K562 (cell line): Measurements from ENCODE around the gene RNGTT. TPM values are rescaled to one million over a fixed set of nuclear protein-coding genes. Genes with fewer than 3 reads are reported as not detected.

ENCODE experiments used
- ATAC-seq: fragments of 200-7000 bp; cut with Tn5 transposase; 3 replicates; pipeline ENCODE4 v1.9.1; 2020; ENCODE audit warnings: moderate library complexity
- BruUV-seq: library from RNA; stranded (reverse); fragments of 400-500 nt; replicated peaks from 2 replicates; lab custom pipeline; 2021; lab: Mats Ljungman, UMichigan
- CTCF ChIA-PET: fragments of 300-600 bp; formaldehyde crosslinking; extraction: SDS; loops from one replicate; lab custom pipeline; 2021; ENCODE audit warnings: low intra/inter-chr PET ratio; lab: Yijun Ruan, JAX
- POLR2A ChIA-PET: fragments of 300-600, 350-650 bp; sonication (Branson Sonifier 250); formaldehyde crosslinking; extraction: SDS; loops from one replicate; lab custom pipeline; 2021; ENCODE audit warnings: antibody characterized with exemption, inconsistent platforms; lab: Yijun Ruan, JAX
- DNase-seq, 4 experiments: peaks; one replicate each; pipeline versions ENCODE4 v3.0.0 to v3.0.0-alpha.2; 2011 to 2018; ENCODE audit warnings: low spot score in 3 of 4, mixed read lengths in 3 of 4; ENCODE audit errors: extremely low read depth in 1 of 4
- FAIRE-seq: peaks from 2 replicates; lab custom pipeline; 2011; peaks lifted over from hg19 to GRCh38; lab: Jason Lieb, UNC
- H2AFZ ChIP-seq: 2 replicates; pipeline ENCODE4 v1.6.0; 2011; ENCODE audit warnings: low read depth, low read length, control low read depth, inconsistent platforms
- H3K27ac ChIP-seq: fragments of 200-600 bp; 3 replicates; pipeline ENCODE4 v1.8.0; 2011; ENCODE audit warnings: low read depth, mild to moderate bottlenecking, control low read depth, inconsistent platforms, low read length, moderate library complexity, mixed read lengths; ENCODE audit errors: extremely low read depth
- H3K27me3 ChIP-seq, 2 experiments: fragments of 300-600 bp in 1 of 2; 2 replicates in 1 of 2; 3 replicates in 1 of 2; pipeline versions ENCODE4 v1.6.0 to v1.8.0; 2011; ENCODE audit warnings: inconsistent platforms in 2 of 2, low read length in 2 of 2, mild to moderate bottlenecking in 1 of 2, mixed read lengths in 1 of 2, moderate library complexity in 1 of 2; ENCODE audit not compliant: control insufficient read depth in 2 of 2, insufficient read depth in 2 of 2
- H3K36me3 ChIP-seq: fragments of 300-600 bp; 3 replicates; pipeline ENCODE4 v1.8.0; 2011; ENCODE audit warnings: mild to moderate bottlenecking, low read length, inconsistent platforms; ENCODE audit not compliant: control insufficient read depth, insufficient read depth
- H3K4me1 ChIP-seq, 2 experiments: fragments of 200-600 bp in 1 of 2; replicated peaks in 1 of 2; 2 replicates in 1 of 2; 3 replicates in 1 of 2; pipeline versions ENCODE4 v1.5.1 to v1.8.0; 2011; ENCODE audit warnings: inconsistent platforms in 2 of 2, low read length in 2 of 2, mild to moderate bottlenecking in 1 of 2, mixed read lengths in 1 of 2, moderate library complexity in 1 of 2; ENCODE audit not compliant: control insufficient read depth in 2 of 2, insufficient read depth in 2 of 2
- H3K4me2 ChIP-seq: 2 replicates; pipeline ENCODE4 v1.6.1; 2011; ENCODE audit warnings: low read length, control low read depth, inconsistent platforms, mixed read lengths; ENCODE audit not compliant: insufficient read depth
- H3K4me3 ChIP-seq: fragments of 200-600 bp; sonication (generic), shearing (Covaris generic); 2 replicates; pipeline ENCODE4 v1.5.1; 2016; ENCODE audit warnings: control low read depth, inconsistent platforms
- H3K79me2 ChIP-seq: fragments of 200-600 bp; 3 replicates; pipeline ENCODE4 v1.8.0; 2011; ENCODE audit warnings: low read length, inconsistent platforms; ENCODE audit not compliant: control insufficient read depth, insufficient read depth
- H3K9ac ChIP-seq, 2 experiments: 2 replicates each; pipeline versions ENCODE4 v1.6.0 to v1.6.1; 2011; ENCODE audit warnings: low read depth in 2 of 2, low read length in 2 of 2, control low read depth in 1 of 2, inconsistent platforms in 1 of 2, mild to moderate bottlenecking in 1 of 2, mixed read lengths in 1 of 2; ENCODE audit not compliant: insufficient read depth in 1 of 2
- H3K9me1 ChIP-seq: one replicate; pipeline ENCODE4 v1.6.0; 2011; ENCODE audit warnings: inconsistent platforms, mild to moderate bottlenecking, low read length, moderate library complexity; ENCODE audit not compliant: control insufficient read depth, insufficient read depth
- H3K9me3 ChIP-seq: replicated peaks from 2 replicates; pipeline ENCODE4 v1.5.1; 2011; ENCODE audit warnings: low read depth, low read length, inconsistent platforms; ENCODE audit not compliant: control insufficient read depth, insufficient read depth
- H4K20me1 ChIP-seq: replicated peaks from 2 replicates; pipeline ENCODE4 v1.6.1; 2011; ENCODE audit warnings: low read length, inconsistent platforms, mixed read lengths; ENCODE audit not compliant: control insufficient read depth, insufficient read depth
- CBFB ChIP-seq: sonication (generic); formaldehyde crosslinking; IDR thresholded peaks from 2 replicates; pipeline ENCODE4 v1.4.0; 2020; ENCODE audit warnings: mild to moderate bottlenecking, missing genetic modification reagents
- IFI16 ChIP-seq: fragments of 250-450 bp; sonication (Bioruptor Pico); IDR thresholded peaks from 2 replicates; pipeline ENCODE4 v2.1.2; 2022; ENCODE audit warnings: mild to moderate bottlenecking, inconsistent platforms
- MEF2A ChIP-seq: IDR thresholded peaks from 2 replicates; pipeline ENCODE4 v1.6.1; 2011; ENCODE audit warnings: low read depth, mild to moderate bottlenecking, low read length, moderate library complexity; ENCODE audit not compliant: control insufficient read depth
- MXI1 ChIP-seq: IDR thresholded peaks from 2 replicates; pipeline ENCODE4 v1.6.1; 2011; ENCODE audit warnings: low read depth, mild to moderate bottlenecking, improper control_type of control experiment, low read length
- NFE2L1 ChIP-seq: fragments of 450-650 bp; IDR thresholded peaks from 2 replicates; pipeline ENCODE4 v1.6.1; 2016; ENCODE audit warnings: missing genetic modification characterization, low read depth, mild to moderate bottlenecking, missing compliant biosample characterization, moderate library complexity, borderline replicate concordance
- PHTF2 ChIP-seq: fragments of 250-450 bp; sonication (Bioruptor Pico); IDR thresholded peaks from 2 replicates; pipeline ENCODE4 v1.5.0; 2021; ENCODE audit warnings: mild to moderate bottlenecking
- RAD21 ChIP-seq, 2 experiments: fragments of 250-450 bp in 1 of 2; fragments of 450-650 bp in 1 of 2; sonication (Bioruptor Pico) in 1 of 2; formaldehyde crosslinking in 1 of 2; IDR thresholded peaks in 1 of 2; conservative IDR thresholded peaks in 1 of 2; 2 replicates each; pipeline versions ENCODE4 v1.4.0 to v1.8.0; 2020 to 2022; ENCODE audit warnings: mild to moderate bottlenecking in 2 of 2, moderate library complexity in 1 of 2
- SMARCC2 ChIP-seq: fragments of 450-650 bp; IDR thresholded peaks from 2 replicates; pipeline ENCODE4 v1.6.1; 2017; ENCODE audit warnings: antibody characterized with exemption, moderate library complexity, mild to moderate bottlenecking, low read depth
- SMC3 ChIP-seq: conservative IDR thresholded peaks from 2 replicates; pipeline ENCODE4 v1.6.1; 2011; ENCODE audit warnings: low read depth, low read length, improper control_type of control experiment; ENCODE audit not compliant: insufficient read depth
- ZBTB17 ChIP-seq: fragments of 450-650 bp; formaldehyde crosslinking; IDR thresholded peaks from 2 replicates; pipeline ENCODE4 v1.4.0; 2020; ENCODE audit warnings: mild to moderate bottlenecking
- ZNF445 ChIP-seq: fragments of 250-450 bp; sonication (Bioruptor Pico); IDR thresholded peaks from 2 replicates; pipeline ENCODE4 v1.4.0; 2020; ENCODE audit warnings: low read depth, mild to moderate bottlenecking, moderate library complexity
- ZNF780A ChIP-seq: fragments of 250-450 bp; sonication (Bioruptor Pico); IDR thresholded peaks from 2 replicates; pipeline ENCODE4 v1.5.0; 2021; ENCODE audit warnings: mild to moderate bottlenecking
- WGBS: fragments of 100-300 bp; shearing (Covaris generic); methylation state at CpG from one replicate; pipeline ENCODE4 v1.1.6; 2016; ENCODE audit warnings: low coverage, mixed read lengths; ENCODE audit not compliant: insufficient coverage; ENCODE audit errors: missing lambda C conversion rate; 5-methylcytosine and 5-hydroxymethylcytosine counted together
- in situ Hi-C: fragments of 300-500 bp; cut with MboI; formaldehyde crosslinking; loops from 4 replicates; pipeline ENCODE4 v1.15.0; 2018; ENCODE audit warnings: inconsistent platforms, mixed read lengths
- intact Hi-C: fragments of 100-400 bp; cut with micrococcal nuclease; formaldehyde crosslinking; loops from 2 replicates; pipeline ENCODE4 v1.14.2; 2022
- polyA plus RNA-seq, 8 experiments: library from polyadenylated mRNA; depleted of rRNA in 4 of 8; stranded (reverse) in 5 of 8; unstranded in 3 of 8; fragments of >200 nt; fragmentation: Nextera tagmentation in 2 of 8; fragmentation: Illumina TruSeq in 1 of 8; extraction: Ambion mirVana in 2 of 8; extraction: Trizol in 1 of 8; gene quantifications; 2 replicates each; pipeline versions ENCODE4 v1.2.1 to v1.2.3, GENCODE V29; 2011 to 2014; ENCODE audit warnings: inconsistent platforms in 1 of 8, missing spikeins in 1 of 8
- total RNA-seq, 7 experiments: library from RNA; depleted of rRNA in 6 of 7; stranded (reverse); fragments of >200 nt in 6 of 7; fragmentation: Illumina TruSeq in 2 of 7; extraction: Trizol in 2 of 7; gene quantifications; 2 replicates each; pipeline versions ENCODE4 v1.2.1 to v1.2.3, GENCODE V29; 2011 to 2021; ENCODE audit warnings: low replicate concordance in 1 of 7
- TF ChIP-seq, protein P1 (sequence below): sonication (generic); formaldehyde crosslinking; IDR thresholded peaks from 2 replicates; pipeline ENCODE4 v1.8.1; 2023; ENCODE audit warnings: mild to moderate bottlenecking, missing genetic modification reagents
- TF ChIP-seq, protein P2 (sequence below): fragments of 250-450 bp; sonication (Bioruptor Pico); IDR thresholded peaks from 2 replicates; pipeline ENCODE4 v1.6.1; 2021; ENCODE audit warnings: mild to moderate bottlenecking

Gene RNGTT
- total and polyA plus RNA-seq, 9 of the 15 experiments (the other 6 are each of a cell fraction or from before 2014, with no cell fraction given): 6.1 to 31.7 (median 19.5) TPM

DNA sequence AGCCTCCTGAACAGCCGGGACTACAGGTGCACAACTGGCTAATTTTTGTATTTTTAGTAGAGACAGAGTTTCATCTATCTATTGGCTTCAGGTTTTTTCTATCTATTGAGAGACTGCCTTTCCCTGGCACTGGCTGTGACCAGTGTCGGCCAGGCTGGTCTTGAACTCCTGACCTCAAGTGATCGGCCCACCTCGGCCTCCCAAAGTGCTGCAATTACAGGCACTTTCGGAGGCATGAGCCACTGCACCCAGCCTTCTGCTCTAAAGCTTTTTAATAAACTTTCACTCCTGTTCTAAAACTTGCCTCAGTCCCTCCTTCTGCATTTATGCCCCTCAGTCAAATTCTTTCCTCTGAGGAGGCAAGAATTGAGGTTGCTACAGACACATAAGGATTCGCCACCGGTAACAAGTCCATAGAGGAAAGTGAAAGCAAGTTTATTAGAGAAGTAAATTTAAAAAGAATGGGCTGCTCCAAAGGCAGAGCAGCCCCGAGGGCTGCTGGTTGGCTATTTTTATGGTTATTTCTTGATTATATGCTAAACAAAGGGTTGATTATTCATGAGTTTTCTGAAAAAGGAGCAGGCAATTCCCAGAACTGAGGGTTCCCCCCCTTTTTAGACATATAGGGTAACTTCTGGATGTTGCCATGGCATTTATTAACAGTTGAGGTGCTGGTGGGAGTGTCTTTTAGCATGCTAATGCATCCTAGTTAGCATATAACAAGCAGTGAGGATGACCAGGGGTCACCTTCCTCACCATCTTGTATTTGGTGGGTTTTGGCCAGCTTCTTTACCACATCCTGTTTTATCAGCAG is 44.8 kb upstream of the RNGTT start:
- H3K27me3 ChIP-seq: no peaks in the 10 kb centered on the region; a peak in 1 of 5 replicates
- TF ChIP-seq NFE2L1 (tag) (no peak), ZNF780A (CRISPR knock-in tag) (no peak), MXI1 (no peak), PHTF2 (no peak), SMARCC2 (no peak), CBFB (no peak), RAD21 (CRISPR knock-in tag; conservative IDR thresholded peaks at IDR 0.05 in 1 of 2, IDR thresholded peaks at IDR 0.05 in 1 of 2) (no peak), MEF2A (no peak), ZBTB17 (CRISPR knock-in tag) (no peak), ZNF445 (no peak), IFI16 (CRISPR knock-in tag) (no peak), SMC3 (no peak)
- TF ChIP-seq, protein P1, sequence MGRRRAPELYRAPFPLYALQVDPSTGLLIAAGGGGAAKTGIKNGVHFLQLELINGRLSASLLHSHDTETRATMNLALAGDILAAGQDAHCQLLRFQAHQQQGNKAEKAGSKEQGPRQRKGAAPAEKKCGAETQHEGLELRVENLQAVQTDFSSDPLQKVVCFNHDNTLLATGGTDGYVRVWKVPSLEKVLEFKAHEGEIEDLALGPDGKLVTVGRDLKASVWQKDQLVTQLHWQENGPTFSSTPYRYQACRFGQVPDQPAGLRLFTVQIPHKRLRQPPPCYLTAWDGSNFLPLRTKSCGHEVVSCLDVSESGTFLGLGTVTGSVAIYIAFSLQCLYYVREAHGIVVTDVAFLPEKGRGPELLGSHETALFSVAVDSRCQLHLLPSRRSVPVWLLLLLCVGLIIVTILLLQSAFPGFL (CRISPR knock-in tag): no peak
- TF ChIP-seq, protein P2, sequence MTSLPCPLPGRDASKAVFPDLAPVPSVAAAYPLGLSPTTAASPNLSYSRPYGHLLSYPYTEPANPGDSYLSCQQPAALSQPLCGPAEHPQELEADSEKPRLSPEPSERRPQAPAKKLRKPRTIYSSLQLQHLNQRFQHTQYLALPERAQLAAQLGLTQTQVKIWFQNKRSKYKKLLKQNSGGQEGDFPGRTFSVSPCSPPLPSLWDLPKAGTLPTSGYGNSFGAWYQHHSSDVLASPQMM (CRISPR knock-in tag): no peak
- TF ChIP-seq, all 486 proteins: peak for 0
- 58% methylated on average over 7 of the region's 8 CpGs for whole genome bisulfite sequencing
- Histone ChIP-seq H3K36me3 (no peaks in the 10 kb centered on the region), H2AFZ (peak overlapping the region; percentile 76), H3K9me1 (no peaks in the 10 kb centered on the region), H3K9me3 (no peaks in the 10 kb centered on the region), H3K9ac (no peak overlapping the region), H3K27ac (no peak overlapping the region), H3K79me2 (no peaks in the 10 kb centered on the region), H3K4me2 (no peak overlapping the region; the same call in 1 of the 2 replicates), H3K4me3 (no peak overlapping the region), H3K4me1 (peaks cover 0 to 13% of the 10 kb centered on the region in 2 experiments; a peak in 4 of 5 replicates), H4K20me1 (no peaks in the 10 kb centered on the region)
- intact Hi-C loops (no loop called here), in situ Hi-C loops (no loop called here)
- ChIA-PET POLR2A (no interaction called here), CTCF (interaction anchor here (0.7 kb wide), 1 partner anchor 22 kb away, joined by 5 read pairs; no protein-coding TSS in a partner anchor)
- ATAC-seq: no peak
- no peak for DNase-seq
- no TSS peak for BruUV-seq
- FAIRE-seq: no peak
